ENCODE results near the gene CHRNA9.

The CHRNA9 gene

DNA sequence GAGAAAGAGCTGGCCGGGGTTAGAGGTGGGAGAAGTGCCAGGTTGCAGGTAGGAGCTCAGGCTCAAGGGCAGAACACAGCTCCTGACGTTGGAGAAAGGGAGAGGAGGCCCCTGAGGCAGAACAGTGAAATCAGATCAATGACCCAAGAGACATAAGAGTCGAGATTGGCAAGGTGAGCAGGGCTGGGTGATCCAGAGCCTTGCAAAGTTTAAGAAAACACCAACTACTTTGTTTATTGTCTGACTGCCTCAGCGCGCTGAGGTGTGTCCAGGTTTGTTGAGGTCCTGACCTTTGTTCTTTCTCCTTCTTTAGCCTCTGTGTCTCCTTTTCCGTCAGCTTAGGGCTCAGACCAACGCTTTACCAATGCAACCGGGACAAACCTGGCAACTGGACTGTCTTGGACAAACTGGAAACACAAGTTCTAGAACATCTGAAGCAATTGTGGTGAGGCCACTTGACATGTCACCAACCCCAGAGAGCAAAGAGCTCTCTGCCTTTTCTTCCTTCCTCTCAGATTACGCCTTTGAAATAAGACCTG is 28.3 kb downstream of the CHRNA9 start:
- TF ChIP-seq, protein P1, sequence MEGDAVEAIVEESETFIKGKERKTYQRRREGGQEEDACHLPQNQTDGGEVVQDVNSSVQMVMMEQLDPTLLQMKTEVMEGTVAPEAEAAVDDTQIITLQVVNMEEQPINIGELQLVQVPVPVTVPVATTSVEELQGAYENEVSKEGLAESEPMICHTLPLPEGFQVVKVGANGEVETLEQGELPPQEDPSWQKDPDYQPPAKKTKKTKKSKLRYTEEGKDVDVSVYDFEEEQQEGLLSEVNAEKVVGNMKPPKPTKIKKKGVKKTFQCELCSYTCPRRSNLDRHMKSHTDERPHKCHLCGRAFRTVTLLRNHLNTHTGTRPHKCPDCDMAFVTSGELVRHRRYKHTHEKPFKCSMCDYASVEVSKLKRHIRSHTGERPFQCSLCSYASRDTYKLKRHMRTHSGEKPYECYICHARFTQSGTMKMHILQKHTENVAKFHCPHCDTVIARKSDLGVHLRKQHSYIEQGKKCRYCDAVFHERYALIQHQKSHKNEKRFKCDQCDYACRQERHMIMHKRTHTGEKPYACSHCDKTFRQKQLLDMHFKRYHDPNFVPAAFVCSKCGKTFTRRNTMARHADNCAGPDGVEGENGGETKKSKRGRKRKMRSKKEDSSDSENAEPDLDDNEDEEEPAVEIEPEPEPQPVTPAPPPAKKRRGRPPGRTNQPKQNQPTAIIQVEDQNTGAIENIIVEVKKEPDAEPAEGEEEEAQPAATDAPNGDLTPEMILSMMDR (IDR thresholded peaks at IDR 0.05; ENCODE audit: extremely low read depth, insufficient read depth, missing control alignments) = no peak
- no peak for DNase-seq (ENCODE audit: low spot score)
- in situ Hi-C loops (cut with MboI; ENCODE audit: low pct_unique_long_range_greater_than_20kb, low sequenced_read_pairs, unreplicated experiment) = no loop called here

DNA sequence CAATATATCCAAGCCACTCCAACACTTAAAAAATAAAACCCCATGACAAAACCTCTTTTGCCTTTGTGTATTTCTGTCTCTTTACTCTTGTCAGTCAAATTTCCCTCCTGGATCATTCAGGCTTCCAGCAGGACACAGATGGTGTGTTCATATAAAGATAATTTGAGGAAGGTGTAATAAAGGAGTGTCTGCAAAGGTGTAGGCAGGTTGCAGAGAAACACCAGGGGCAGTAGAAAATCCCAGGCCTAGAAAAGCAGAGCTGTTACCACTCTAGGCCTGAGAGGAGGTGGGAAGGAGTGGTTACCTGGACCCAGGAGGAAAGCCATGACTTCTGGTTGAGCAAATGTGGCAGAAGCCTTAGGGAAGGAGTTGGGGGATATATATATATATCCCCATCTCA is 28.8 kb downstream of the CHRNA9 start:
- DNase-seq (ENCODE audit: low spot score) = no peak
- in situ Hi-C loops (cut with MboI; ENCODE audit: low pct_unique_long_range_greater_than_20kb, low sequenced_read_pairs, unreplicated experiment) = no loop called here

DNA sequence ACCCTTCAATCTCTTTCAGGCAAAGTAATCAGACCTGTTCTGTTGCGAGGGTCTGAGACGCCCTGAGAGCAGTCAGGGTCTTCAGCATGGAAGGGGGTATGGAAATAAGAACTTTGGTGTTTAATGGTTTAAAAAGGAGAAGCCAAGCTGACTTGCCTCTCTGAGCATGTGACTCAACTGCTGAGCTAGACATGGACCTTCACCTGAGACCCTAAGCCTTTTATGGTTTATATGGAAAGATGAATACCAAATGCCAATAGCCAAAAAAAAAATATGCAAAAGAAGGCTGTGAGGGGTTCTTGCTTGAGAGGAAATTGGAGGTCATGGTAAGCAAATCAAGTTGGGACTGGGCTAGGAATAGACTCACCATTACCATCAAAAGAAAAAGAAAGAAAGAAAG is 30.6 kb downstream of the CHRNA9 start:
- in situ Hi-C loops (cut with MboI; ENCODE audit: low pct_unique_long_range_greater_than_20kb, low sequenced_read_pairs, unreplicated experiment) = no loop called here
- TF ChIP-seq, protein P1 (IDR thresholded peaks at IDR 0.05; ENCODE audit: extremely low read depth, insufficient read depth, missing control alignments) = no peak
- no peak for DNase-seq (ENCODE audit: low spot score)

More for the DNA sequence above, 28.8 kb downstream of the CHRNA9 start:
- TF ChIP-seq, protein P1 (IDR thresholded peaks at IDR 0.05; ENCODE audit: extremely low read depth, insufficient read depth, missing control alignments) = no peak

DNA sequence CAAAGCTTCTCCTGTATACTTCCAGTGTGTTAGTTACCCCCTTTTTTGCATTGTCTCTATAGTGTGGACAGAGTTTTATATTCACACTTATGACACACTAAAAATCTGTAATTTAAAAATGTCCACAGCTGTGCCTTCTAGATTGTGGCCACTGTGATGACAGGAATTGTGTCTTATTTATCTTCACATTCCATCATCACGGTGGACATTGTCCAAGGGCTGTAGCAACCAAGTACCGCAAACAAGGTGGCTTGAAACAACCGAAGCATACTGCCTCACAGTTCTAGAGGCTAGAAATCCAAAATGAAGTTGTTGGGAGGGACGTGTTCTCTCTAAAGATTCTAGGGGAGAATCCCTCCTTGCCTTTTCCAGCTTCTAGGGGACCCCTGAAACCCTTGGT is 32.3 kb downstream of the CHRNA9 start:
- no peak for DNase-seq (ENCODE audit: low spot score)
- TF ChIP-seq, protein P1 (IDR thresholded peaks at IDR 0.05; ENCODE audit: extremely low read depth, insufficient read depth, missing control alignments) = no peak
- in situ Hi-C loops (cut with MboI; ENCODE audit: low pct_unique_long_range_greater_than_20kb, low sequenced_read_pairs, unreplicated experiment) = no loop called here

DNA sequence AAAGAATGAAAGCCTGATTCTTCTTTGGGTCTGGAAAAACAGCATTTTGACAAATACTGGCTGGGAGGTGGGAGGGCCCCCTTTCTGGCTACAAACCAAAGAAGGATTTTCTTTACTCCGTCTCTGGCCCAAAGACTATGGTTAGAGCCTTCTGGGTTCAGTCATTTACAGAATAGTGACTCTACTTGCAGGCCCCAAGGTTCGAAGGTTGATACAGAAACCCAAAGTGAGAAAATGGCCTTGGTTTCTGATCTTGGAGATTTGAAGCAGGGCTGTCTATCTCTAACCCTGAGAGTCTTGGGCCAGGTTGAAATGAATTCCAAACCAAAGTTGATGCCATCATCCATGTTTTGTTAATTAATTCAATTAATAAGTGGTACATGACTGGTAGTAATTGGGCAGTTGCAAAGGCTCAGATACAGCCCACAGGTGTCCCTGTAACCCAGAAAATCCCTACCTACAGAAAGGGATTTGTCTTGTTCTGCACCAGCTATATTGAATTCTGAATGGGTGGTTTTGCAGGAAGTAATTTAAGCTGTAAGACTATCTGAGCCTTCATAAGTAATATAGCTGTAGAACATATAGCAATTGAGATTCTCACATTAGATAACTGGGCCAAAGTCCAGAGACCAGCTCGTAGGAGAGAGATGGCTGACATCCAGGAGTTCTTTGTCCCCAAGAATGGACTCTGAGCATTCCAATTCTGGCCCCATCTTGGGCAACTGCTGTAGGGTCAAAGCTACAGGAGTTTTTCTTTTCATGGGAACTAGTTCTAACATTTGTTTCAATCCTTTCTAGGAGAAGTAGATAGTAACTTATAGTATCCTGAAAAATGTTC is 34.5 kb downstream of the CHRNA9 start:
- TF ChIP-seq, protein P1 (IDR thresholded peaks at IDR 0.05; ENCODE audit: extremely low read depth, insufficient read depth, missing control alignments) = no peak
- in situ Hi-C loops (cut with MboI; ENCODE audit: low pct_unique_long_range_greater_than_20kb, low sequenced_read_pairs, unreplicated experiment) = no loop called here
- DNase-seq (ENCODE audit: low spot score) = peak; percentile 40

DNA sequence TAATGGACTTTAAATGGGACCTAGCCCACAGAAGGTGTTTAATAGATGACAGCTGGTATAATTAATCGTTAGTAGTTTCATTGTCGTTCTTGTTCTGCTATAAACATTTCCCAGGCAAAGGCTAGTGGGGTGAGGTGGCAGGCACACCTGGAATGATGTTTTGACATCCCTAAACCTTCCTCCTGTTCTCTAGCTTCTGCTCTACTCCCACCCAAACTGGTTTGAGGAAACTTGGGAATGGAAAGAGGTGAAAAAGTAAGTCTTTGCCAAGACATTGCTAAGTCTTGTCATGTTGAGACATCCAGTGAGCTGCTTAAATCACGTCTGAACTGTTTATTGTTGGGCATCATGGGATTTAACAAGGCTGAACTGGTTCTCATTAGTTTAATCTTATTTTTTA is 37.5 kb downstream of the CHRNA9 start:
- DNase-seq (ENCODE audit: low spot score) = no peak
- in situ Hi-C loops (cut with MboI; ENCODE audit: low pct_unique_long_range_greater_than_20kb, low sequenced_read_pairs, unreplicated experiment) = no loop called here
- TF ChIP-seq, protein P1 (IDR thresholded peaks at IDR 0.05; ENCODE audit: extremely low read depth, insufficient read depth, missing control alignments) = no peak

Measured in GM13977 (cell line).